Brain microvascular endothelial cell (primary cell): ENCODE data around the gene COL4A4.

Source experiments
- DNase-seq: peaks from one replicate; pipeline ENCODE4 v3.0.0-alpha.2; 2020
- H3K27ac ChIP-seq: fragments of 250-450 bp; sonication (Bioruptor Pico); 2 replicates; pipeline ENCODE4 v1.5.1; 2020; ENCODE audit warnings: mild to moderate bottlenecking, moderate library complexity
- H3K27me3 ChIP-seq: fragments of 250-450 bp; sonication (Bioruptor Pico); replicated peaks from 2 replicates; pipeline ENCODE4 v1.5.1; 2020; ENCODE audit warnings: mild to moderate bottlenecking
- H3K36me3 ChIP-seq: fragments of 250-450 bp; sonication (Bioruptor Pico); replicated peaks from 2 replicates; pipeline ENCODE4 v1.5.1; 2020; ENCODE audit warnings: mild to moderate bottlenecking
- H3K4me3 ChIP-seq: 2 replicates; pipeline ENCODE4 v1.5.1; 2011; ENCODE audit warnings: low read depth, mild to moderate bottlenecking, control low read depth, low read length, moderate library complexity
- CTCF ChIP-seq: IDR thresholded peaks from 2 replicates; pipeline ENCODE4 v1.5.1; 2011; ENCODE audit warnings: low read depth, mild to moderate bottlenecking, moderate library complexity, low read length, control low read depth, inconsistent platforms; ENCODE audit errors: missing control alignments
- in situ Hi-C: cut with HindIII; loops from 2 replicates; pipeline ENCODE4 v1.10.0; 2017; ENCODE audit warnings: low sequenced_read_pairs, low pct_ligation_motif_present

The COL4A4 gene

GRCh38 chr2:227154986-227155774 lies 8.8 kb downstream of the COL4A4 start:
- DNase-seq = peak; percentile 87
- no peaks in the 10 kb centered on the region for H3K36me3 ChIP-seq
- in situ Hi-C loops = no loop called here

GRCh38 chr2:227153758-227154486 lies 10.1 kb downstream of the COL4A4 start:
- H3K27ac ChIP-seq = no peak overlapping the region

More at GRCh38 chr2:227154986-227155774, 8.8 kb downstream of the COL4A4 start:
- Histone ChIP-seq H3K27ac (no peak overlapping the region), H3K4me3 (no peak overlapping the region), H3K27me3 (no peaks in the 10 kb centered on the region)
- no peak for TF ChIP-seq CTCF

GRCh38 chr2:227153307-227153706 lies 10.7 kb downstream of the COL4A4 start:
- Histone ChIP-seq H3K27ac (no peak overlapping the region), H3K27me3 (no peaks in the 10 kb centered on the region), H3K36me3 (no peaks in the 10 kb centered on the region), H3K4me3 (no peak overlapping the region)
- TF ChIP-seq CTCF = no peak
- in situ Hi-C loops = no loop called here
- DNase-seq = no peak

More at GRCh38 chr2:227153758-227154486, 10.1 kb downstream of the COL4A4 start:
- Histone ChIP-seq H3K27me3 (no peaks in the 10 kb centered on the region), H3K4me3 (no peak overlapping the region), H3K36me3 (no peaks in the 10 kb centered on the region)
- DNase-seq = no peak
- no peak for TF ChIP-seq CTCF
- in situ Hi-C loops = no loop called here

GRCh38 chr2:227152093-227152766 lies 11.8 kb downstream of the COL4A4 start:
- in situ Hi-C loops = no loop called here
- no peak for TF ChIP-seq CTCF

GRCh38 chr2:227150222-227150936 lies 13.6 kb downstream of the COL4A4 start:
- no peaks in the 10 kb centered on the region for H3K27me3 ChIP-seq
- H3K27ac ChIP-seq = no peak overlapping the region
- in situ Hi-C loops = no loop called here
- no peaks in the 10 kb centered on the region for H3K36me3 ChIP-seq
- TF ChIP-seq CTCF = no peak
- no peak for DNase-seq
- no peak overlapping the region for H3K4me3 ChIP-seq

More at GRCh38 chr2:227152093-227152766, 11.8 kb downstream of the COL4A4 start:
- Histone ChIP-seq H3K4me3 (no peak overlapping the region), H3K27me3 (no peaks in the 10 kb centered on the region), H3K36me3 (no peaks in the 10 kb centered on the region), H3K27ac (no peak overlapping the region)
- DNase-seq = no peak
